IPS DF 6.9 (cell line): Measurements from ENCODE around the gene NUCB1.

Experiments
- DNase-seq: peaks from one replicate; pipeline ENCODE4 v3.0.0-alpha.2; 2013; ENCODE audit warnings: low read depth, low spot score
- H3K27ac ChIP-seq: one replicate; pipeline ENCODE4 v1.5.1; 2013; ENCODE audit warnings: low read length, control low read depth
- H3K27me3 ChIP-seq: 2 replicates; pipeline ENCODE4 v1.6.1; 2013; ENCODE audit warnings: mild to moderate bottlenecking, low read length; ENCODE audit not compliant: control insufficient read depth, insufficient read depth
- H3K36me3 ChIP-seq: 2 replicates; pipeline ENCODE4 v1.6.1; 2013; ENCODE audit warnings: low read length; ENCODE audit not compliant: control insufficient read depth, insufficient read depth
- H3K4me1 ChIP-seq: 2 replicates; pipeline ENCODE4 v1.6.1; 2013; ENCODE audit warnings: low read length; ENCODE audit not compliant: control insufficient read depth, insufficient read depth
- H3K4me3 ChIP-seq: 2 replicates; pipeline ENCODE4 v1.5.1; 2013; ENCODE audit warnings: mild to moderate bottlenecking, low read length
- H3K9me3 ChIP-seq: 2 replicates; pipeline ENCODE4 v1.6.1; 2013; ENCODE audit warnings: low read length, inconsistent platforms; ENCODE audit not compliant: control insufficient read depth, insufficient read depth
- WGBS: extraction: QIAGEN DNeasy Blood & Tissue Kit; methylation state at CpG from one replicate; pipeline ENCODE4 v1.1.7; 2013; ENCODE audit warnings: mixed read lengths, missing lambda C conversion rate; ENCODE audit not compliant: insufficient read length, insufficient coverage; 5-methylcytosine and 5-hydroxymethylcytosine counted together

The NUCB1 gene

GRCh38 chr19:48969276-48970138 is 69.4 kb downstream of the NUCB1 start:
- DNase-seq, result no peak
- Histone ChIP-seq H3K27ac (no peak overlapping the region), H3K4me3 (no peak overlapping the region), H3K27me3 (no peaks in the 10 kb centered on the region), H3K36me3 (peaks cover 27% of the 10 kb centered on the region), H3K9me3 (no peaks in the 10 kb centered on the region), H3K4me1 (no peaks in the 10 kb centered on the region)
- WGBS, result no CpG with 5 or more reads among the region's 45 CpGs

- WGBS, result no CpG with 5 or more reads among the region's 23 CpGs
- no peaks in the 10 kb centered on the region for H3K4me1 ChIP-seq
- H3K36me3 ChIP-seq, result peaks cover 28% of the 10 kb centered on the region
- no peaks in the 10 kb centered on the region for H3K9me3 ChIP-seq
- no peaks in the 10 kb centered on the region for H3K27me3 ChIP-seq
- DNase-seq, result no peak
- no peak overlapping the region for H3K4me3 ChIP-seq
- no peak overlapping the region for H3K27ac ChIP-seq
Measured at GRCh38 chr19:48970139-48970766, 70.1 kb downstream of the NUCB1 start.

DNA sequence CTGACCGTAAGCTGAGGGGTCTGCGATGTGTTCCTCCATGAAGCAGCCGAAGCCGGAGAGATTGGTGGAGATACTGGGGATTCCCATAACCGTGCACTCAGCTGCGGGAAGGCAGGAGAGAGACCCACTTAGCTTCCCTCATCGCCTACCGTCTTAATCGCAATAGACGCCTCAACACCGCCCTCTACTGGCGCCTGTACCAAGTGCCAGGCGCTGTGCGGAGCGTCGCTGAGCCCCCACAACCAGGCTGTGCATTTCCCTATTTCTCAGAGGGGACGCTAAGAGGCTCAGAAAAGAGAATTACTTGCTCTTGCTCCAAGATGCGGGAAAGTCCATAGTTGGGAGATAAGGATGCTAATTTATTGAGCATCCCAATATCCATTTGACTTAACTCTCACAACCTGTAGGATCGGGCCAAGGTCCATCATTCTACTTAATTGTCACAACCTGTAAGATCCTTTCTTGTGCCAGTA is 70.8 kb downstream of the NUCB1 start:
- Histone ChIP-seq H3K9me3 (no peaks in the 10 kb centered on the region), H3K4me3 (no peak overlapping the region), H3K4me1 (no peaks in the 10 kb centered on the region), H3K36me3 (peaks cover 28% of the 10 kb centered on the region), H3K27me3 (no peaks in the 10 kb centered on the region), H3K27ac (no peak overlapping the region)
- no CpG with 5 or more reads among the region's 19 CpGs for WGBS
- DNase-seq, result no peak
